HG03460 (cell line): ENCODE data around the gene MET.
"Not testable (repeated sequence)": the region's sequence is repeated elsewhere in the genome, so short reads cannot be mapped to it uniquely, and the experiment has no call there.

ENCODE experiments used
- ATAC-seq: cut with Tn5 transposase; IDR thresholded peaks from one replicate; pipeline ENCODE4 v1.9.1; 2021; ENCODE audit not compliant: unreplicated experiment

Gene MET

DNA sequence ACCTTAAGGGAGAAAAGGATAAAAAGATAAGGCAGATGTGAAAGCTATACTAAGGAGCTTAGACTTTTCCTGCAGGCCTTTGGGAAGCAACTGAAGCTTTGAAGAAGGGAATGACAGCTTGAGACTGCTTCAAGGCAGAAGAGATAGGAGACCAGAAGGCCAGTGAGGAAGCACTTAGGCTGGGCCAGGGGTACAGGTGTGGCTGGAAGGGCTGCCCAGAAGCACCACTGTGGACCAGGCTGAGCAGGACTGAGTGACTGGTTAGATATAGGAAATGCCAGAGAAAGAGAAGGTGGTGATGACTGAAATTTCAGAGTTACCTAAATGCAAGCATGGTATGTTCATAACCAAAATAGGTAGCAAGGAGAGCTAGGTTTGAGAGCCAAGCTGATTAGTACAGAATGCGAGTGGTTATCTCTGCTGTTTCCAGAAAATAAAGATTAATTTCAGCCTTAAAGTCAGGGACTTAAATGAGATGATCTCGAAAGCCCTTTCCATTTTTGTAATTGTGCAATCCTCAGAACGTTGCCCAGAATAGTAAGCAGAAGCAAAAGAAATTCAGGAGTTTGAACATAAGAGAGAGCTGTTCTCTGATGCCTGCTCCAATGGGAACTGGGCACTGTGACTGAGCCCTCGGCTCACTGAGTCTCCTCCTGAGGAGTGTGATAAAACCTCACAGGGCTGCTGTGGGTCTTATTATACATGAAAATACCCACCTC is 54.9 kb downstream of the MET start:
- ATAC-seq, result no peak

DNA sequence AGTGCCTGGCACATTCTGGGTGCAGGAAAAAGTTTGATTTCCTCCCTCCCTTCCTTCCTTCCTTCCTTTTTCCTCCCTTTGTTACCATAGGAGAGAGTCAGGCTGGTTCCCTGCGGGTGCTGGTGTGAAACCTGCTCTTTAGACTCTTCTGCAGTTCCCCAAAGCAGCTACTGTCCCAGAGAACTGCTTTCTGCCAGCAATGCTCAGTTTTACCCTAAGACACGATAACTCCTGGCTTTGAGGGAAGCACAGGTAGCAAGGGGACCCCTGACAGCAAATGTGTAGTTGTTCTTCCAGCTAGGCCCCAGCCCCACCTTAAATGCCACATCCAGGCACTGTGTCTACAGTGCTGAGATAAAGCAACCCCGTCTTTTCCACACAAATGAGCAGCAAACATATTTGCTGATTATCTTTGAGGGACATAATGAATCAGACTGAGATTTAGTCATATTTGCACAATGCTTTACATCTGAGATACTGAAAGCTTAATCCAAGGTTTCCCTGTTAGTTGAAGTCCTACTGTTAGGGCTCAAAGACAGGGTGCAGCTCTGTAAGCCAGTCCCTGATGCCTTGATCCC is 55.5 kb downstream of the MET start:
- ATAC-seq, result no peak

DNA sequence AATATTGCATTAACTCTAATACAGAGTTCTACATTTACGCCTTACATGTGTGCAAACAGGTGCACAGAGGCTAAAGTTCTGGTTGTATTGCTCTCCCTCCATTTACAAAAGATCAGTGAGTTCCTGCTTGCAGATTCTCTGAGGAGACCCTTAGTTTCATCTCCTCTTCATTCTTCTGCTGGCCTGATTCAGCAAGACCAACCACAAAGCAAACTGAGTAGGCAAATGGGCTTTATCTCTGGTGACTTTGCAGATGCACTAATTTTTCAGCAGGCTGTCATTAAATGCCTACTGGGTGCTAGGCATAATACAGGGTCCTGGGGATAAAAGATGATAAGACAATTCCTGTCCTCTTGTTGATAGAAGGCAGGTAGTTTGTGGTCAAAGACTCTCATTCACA is 56.4 kb downstream of the MET start:
- ATAC-seq, result no peak

DNA sequence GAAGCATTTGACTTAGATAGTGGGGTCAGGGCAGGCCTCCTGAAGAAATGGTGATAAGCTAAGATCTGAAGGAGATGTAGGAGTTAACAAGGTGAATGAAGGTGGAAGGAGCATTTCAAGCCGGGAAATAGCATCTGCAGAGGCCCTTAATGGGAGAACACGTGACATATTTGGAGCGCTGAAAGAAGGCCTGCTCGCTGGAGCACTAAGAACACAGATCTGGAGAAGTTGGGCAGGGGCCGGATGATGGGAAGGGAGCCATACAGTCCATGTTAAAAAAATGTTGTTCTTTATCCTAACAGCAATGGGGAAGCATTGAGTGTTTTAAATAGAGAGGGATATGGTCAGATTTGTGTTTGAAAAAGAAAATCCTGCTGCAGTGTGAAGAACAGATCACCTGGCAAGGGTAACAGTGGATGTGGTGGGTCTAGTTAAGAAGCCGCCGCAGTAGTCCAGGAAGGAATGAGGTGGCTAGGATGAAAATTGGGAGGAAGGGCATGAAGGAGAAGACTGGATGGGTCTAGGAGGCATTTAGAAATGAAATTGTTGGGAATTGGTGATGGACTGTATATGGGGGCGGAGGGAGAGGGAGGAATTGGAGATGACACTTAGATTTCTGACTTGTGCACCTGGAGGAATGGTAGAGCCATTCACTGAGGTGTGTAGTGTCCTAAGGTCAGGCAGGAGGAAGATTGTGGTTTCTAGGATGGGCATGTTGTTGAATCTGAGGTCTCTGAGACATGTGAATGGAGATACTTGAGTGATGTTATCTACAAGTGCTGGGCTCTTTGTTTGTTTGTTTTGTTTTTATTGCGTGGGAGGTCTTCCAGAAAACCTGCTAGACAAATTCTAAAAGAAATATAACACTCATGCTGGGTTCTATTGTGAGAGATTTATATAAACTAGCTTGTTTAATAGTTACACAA is 58.4 kb downstream of the MET start:
- ATAC-seq, result no peak

DNA sequence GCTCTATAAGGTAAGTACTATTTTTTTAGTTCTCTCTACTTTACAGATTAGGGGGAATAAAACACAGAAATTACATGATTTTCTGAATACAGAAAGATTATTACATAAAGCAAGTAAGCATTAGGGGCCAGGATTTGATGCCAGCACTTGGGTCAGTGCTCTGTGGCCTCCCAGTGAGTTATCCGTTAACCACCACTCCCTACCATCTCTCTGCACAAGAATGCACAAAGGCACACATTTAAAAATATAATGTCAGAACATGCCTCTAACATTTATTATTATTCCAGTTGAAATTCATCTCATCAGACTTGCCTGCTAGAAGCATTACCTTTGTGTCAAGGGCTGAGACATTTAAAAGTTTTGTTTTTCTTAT is 59.0 kb downstream of the MET start:
- ATAC-seq, result no peak

DNA sequence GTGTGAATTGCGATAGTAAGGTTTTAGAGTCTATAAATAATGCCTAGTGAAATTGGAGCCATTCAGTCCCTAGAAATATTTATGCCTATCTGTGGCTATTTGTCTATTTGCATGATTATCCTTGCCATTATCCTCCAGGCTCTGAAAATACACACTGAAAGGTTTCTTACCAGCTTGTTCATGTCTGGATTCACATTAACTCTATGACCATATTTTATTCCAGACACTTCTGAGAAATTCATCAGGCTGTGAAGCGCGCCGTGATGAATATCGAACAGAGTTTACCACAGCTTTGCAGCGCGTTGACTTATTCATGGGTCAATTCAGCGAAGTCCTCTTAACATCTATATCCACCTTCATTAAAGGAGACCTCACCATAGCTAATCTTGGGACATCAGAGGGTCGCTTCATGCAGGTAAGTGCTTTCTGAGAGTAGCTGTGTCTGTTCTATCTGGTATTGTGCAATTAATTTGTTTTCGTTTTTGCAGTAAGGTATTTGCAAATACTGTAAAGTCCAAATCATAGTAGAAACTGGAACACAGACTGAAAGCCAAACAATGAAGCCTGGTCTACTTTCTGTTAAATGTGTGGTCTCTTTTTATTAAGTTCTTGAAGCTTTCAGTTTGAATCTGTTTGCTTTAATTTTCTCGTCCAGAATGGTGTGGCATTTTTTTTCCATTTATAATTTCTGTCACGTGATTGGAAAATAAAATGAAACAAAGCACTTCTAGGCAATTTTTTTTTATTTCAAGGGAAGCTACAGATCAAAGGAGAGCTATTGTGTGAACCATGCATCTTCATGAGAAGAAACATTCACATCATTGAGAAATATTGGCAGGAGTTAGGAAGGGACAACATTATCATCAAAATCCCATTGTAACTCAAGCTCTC is 59.7 kb downstream of the MET start:
- ATAC-seq, result no peak

DNA sequence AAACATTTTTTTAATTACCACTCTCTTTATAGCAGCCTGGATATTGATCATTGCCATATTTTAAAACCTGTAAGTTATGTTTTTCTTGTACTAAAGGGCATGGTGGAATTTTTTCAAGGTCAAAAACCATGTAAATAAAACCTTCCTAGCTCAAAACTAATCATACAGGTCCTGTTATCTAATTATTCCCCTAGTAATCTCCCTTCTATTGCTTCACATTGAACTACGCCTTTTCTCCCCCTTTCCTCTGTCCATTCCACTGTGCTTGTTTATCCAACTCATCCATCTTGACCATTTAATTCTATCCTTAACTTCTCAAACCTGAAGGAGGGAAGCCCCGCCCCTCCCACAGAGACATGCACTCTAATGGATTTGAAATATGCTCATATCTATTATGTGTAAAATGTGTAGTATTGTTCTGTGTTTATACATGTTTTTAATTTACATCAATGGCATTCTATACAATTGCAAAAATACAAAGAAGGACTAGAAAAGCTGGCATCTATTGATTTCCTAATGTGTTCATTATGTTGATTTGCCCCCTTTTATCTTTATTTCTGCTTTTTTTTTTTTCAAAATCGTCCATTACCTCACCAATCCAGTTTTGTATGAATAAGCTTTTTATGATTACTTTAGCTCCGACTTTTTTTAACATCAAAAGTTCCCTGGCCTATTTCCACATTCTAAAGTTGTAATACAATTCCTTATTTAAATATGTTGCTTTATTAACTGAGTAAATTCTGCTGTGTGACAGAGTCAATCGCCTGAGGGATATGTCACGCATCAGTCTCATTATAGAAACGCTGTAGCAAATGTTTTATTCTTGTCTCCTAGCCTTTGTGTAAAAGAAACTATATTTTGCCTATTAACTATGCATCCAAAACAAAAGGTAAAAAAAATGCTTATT is 61.0 kb downstream of the MET start:
- ATAC-seq, result no peak

DNA sequence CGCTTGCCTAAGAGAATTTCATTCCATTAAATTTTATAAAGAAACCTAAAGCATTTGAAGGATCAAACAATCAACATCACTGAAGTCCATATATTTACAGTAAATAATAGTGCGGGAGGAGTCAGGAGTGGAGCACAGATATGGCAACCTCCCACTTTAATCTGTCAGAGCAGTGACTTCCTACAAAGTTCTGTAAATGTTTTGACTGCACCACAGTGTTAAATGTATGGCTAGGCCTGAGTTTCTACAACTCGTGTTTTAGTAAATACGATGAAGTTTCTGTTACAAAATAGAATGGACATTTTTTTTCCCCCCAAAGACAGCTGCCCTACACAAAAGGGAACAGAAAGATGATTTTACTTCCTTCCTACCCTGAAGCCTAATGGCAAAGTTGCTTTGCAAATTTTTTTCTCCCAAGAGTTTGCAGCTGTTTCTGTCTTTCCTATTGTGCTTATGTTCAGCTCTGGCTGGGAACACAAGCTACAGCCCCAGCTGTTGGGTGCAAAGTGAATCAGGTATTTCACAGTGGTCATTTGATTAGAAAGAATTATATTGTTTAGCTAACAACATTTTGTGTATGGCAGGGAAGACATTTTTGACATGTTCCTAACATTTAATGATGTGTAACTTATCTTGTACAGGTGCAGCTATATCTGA is 62.1 kb downstream of the MET start:
- ATAC-seq, result no peak

DNA sequence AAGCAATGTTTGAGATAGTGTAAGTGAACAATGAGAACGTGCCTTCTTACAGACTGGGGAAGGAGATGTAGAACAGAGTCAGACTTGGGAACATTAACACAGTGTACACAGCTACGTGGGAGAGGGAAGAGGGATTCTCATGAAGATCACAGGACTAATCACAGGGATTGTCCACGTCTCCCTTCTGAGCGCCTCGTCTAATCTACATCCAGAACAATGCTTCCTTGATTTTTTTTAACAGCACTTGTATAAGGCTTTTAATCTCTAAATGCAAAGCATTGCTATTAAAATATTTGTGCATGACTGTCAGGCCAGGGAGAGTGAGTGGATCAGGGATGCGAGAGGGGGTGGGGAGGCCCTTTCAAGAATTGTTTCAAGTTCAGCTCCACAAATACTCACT is 62.7 kb downstream of the MET start:
- ATAC-seq, result no peak

DNA sequence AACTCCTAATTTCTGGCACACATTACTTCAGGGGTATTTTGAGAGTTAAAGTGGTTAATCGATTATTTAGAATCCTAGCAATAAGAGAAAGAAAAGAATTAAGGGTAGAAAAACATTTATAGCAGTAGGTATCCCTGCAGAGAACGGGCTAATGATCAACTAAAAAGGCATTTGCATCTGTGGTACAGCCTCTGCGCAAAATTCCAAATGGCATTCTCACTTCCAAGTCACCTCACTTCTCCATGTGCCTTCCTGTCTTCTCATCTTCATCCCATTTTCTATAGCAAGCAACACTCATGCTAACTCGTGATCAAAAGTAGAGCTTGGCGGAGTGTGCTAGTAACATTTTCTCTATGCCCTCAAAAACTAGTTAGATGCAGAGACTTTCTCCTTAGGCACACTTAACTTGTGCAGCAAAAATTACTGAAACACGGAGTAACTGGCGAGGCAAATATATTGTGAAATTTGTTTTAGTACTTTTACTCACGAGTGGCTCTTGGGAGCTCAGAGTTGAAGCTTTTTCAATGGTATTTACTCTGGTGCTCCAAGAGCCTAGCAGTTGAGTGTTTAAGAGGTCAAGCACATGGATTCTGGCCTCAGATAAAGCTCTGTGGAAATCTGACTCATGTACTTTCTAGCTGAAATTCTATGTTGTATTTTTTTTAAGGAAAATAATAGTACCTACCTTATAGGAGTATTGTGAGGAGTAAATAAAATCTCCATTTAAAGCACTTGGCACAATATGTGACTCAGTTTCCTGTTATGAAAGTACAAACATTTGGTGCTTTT is 65.1 kb downstream of the MET start:
- ATAC-seq, result no peak

DNA sequence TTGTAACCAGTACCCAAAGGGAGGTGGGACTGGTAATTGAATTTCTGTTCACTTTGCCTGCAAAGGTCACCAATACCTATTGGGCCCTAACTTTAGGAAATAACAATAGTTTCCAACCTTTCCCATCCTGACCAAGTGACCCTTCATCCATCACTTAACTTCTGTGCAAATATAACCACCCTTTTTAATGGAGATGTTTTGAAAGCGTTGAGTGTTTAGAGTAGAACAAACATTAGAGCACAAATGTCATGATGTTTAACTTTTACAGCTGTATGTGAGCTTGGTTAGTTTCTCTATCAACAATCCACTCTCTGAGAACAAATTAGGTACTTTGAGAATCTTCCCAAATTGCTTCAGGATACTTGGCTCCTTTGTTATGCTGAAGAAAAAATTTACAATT is 66.4 kb downstream of the MET start:
- no peak for ATAC-seq

DNA sequence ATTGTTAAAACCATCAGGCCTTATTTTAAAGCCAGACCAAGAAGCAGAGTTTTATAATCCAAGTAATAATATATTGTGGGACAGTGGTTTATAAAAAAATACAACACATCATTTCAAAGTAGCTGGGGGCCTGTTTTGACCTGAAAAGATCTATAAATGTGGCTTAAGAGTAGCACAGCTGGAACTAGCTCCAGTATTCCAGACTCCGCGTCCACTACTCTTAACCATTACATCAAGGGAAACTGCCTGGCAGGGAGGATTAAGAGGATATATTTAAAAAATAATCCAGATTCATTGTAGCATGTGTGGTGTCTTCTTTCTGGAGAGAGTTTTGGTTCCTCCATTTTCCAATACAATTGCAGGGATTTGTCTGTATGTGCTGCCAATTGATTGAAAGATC is 67.3 kb downstream of the MET start:
- ATAC-seq, result no peak

DNA sequence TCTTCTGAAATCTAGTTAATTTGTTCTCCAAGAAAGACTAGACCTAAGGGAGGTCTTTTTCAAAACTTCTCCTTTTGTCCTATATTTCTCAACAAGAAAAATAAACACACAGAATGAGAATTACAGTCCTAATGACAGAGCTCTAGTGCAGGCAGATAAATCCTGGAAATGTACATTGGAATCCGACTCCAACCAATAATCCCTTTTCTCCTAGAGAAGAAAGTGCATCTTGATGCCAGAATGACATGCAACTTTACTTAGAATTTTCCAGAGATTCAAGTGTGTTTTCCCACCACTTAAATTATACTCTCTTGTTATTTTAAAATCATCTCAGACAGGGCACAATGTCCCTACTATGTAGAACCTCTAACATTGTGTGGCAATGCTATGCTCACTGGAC is 68.2 kb downstream of the MET start:
- no peak for ATAC-seq

DNA sequence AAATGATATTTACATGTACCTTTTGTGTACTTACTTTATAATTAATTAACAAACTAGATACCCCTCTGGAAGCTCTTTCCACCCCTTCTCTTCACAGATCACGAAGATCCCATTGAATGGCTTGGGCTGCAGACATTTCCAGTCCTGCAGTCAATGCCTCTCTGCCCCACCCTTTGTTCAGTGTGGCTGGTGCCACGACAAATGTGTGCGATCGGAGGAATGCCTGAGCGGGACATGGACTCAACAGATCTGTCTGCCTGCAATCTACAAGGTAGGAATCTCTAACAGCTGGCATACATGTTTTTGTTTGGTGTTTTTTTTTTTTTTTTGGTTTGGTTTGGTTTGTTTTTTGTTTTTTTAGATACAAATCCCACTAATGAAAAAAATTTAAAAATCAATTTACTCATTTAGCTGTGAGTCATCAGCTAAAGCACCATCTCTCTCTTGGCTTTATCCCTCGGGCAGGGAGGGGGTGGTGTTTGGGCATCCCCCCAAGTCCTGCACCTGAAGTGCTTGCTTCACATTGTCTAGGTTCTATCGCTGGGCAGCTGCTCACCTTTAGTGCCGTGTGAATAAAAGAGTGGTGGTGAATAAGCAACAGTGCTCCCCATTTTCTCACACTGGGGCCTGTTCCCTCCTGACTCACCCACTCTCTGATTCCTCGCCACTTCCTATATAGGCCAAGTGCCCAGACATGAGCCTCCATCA is 68.9 kb downstream of the MET start:
- ATAC-seq, result no peak

DNA sequence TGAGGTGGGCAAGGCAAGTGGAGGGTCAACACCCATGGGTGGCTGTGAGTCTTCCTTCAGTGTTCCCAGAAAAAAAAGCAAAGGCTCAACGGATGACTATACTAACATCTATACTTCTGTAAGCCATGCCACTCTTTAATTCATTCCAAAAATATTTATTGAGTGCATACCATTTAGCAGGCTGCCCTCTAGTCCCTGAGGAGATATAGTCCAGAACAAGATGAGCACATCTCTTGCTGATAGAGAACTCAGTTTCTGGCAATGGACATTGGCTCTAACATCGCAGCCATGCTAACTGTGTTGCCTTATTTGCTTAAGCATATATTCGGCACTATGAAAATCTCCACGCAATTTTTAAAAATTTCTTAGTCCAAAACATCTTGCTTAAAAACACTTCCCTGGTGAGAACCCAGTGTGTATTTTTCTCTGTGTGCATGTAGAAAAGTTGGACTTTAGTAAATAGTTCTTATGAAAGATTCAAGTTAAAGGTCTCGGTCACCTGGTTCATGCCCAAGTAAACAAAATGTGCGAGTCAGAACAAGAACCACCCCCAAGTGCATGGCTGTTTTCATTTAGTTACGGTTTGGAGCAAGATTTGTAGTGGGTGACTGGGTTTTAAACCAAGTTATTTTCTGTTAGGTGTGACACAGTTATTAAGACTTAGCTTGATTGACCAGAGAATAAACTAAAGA is 69.8 kb downstream of the MET start:
- ATAC-seq, result no peak

DNA sequence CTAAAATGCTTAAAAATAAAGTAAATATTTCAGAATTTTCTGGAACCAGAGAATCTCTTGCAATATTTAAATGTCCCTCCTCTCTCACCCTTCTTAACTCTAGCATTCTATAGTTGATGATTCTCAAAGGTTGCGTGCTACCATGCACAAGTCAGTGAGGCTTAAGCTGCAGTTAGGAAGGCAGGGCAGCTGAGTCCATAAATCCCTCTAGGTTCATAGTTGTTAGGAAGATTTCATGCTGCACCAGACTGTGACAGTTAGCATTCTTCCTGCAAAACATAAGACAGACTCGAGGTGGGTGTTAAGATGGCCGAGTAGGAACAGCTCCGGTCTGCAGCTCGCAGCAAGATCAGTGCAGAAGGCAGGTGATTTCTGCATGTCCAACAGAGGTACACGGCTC is 70.6 kb downstream of the MET start:
- ATAC-seq, result no peak

DNA sequence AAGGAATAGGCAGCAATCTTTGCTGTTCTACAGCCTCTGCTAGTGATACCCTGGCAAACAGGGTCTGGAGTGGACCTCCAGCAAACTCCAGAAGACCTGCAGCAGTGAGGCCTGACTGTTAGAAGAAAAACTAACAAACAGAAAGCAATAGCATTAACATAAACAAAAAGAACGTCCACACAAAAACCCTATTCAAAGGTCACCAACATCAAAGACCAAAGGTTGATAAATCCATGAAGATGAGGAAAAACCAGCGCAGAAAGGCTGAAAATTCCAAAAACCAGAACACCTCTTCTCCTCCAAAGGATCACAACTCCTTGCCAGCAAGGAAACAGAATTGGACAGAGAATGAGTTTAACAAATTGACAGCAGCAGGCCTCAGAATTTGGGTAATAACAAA is 71.8 kb downstream of the MET start:
- ATAC-seq, result not testable (repeated sequence)

DNA sequence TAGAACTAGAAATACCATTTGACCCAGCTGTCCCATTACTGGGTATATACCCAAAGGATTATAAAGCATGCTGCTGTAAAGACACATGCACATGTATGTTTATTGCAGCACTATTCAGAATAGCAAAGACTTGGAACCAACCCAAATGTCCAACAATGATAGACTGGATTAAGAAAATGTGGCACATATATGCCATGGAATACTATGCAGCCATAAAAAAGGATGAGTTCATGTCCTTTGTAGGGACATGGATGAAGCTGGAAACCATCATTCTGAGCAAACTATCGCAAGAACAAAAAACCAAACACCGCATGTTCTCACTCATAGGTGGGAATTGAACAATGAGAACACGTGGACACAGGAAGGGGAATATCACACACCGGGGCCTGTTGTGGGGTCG is 74.4 kb downstream of the MET start:
- not testable (repeated sequence) for ATAC-seq
